ENCODE results near the gene FLVCR2.

The FLVCR2 gene

GRCh38 chr14:75626863-75627262 lies 48.4 kb downstream of the FLVCR2 start (continued):
- TF ChIP-seq ZNF37A (tag by site-specific recombination; IDR thresholded peaks at IDR 0.05) (no peak), ZSCAN5A (tag by site-specific recombination; IDR thresholded peaks at IDR 0.05) (no peak), ZNF10 (tag by site-specific recombination; IDR thresholded peaks at IDR 0.05) (no peak), ZNF394 (tag by site-specific recombination; IDR thresholded peaks at IDR 0.05; ENCODE audit: borderline replicate concordance) (no peak), SP3 (tag by site-specific recombination; IDR thresholded peaks at IDR 0.05) (no peak)

GRCh38 chr14:75627406-75627805 lies 49.0 kb downstream of the FLVCR2 start:
- CTCF ChIA-PET, result no interaction called here
- Histone ChIP-seq H3K4me3 (ENCODE audit: low read depth, low read length) (no peak overlapping the region), H3K4me1 (ENCODE audit: control insufficient read depth, insufficient read depth, low read length) (no peaks in the 10 kb centered on the region), H3K9me3 (ENCODE audit: control insufficient read depth, insufficient read depth, low read depth, low read length) (no peaks in the 10 kb centered on the region), H3K36me3 (ENCODE audit: control insufficient read depth in 2 of 2, insufficient read depth in 1 of 2, low read length in 2 of 2) (no peaks in the 10 kb centered on the region), H3K27ac (ENCODE audit: extremely low read depth, low read depth, low read length) (no peak overlapping the region)
- no peak for TF ChIP-seq ZNF660 (tag by site-specific recombination; IDR thresholded peaks at IDR 0.05)
- no peak for TF ChIP-seq GLI4 (tag by site-specific recombination; IDR thresholded peaks at IDR 0.05)
- no peak for TF ChIP-seq ZIC2 (tag by site-specific recombination; IDR thresholded peaks at IDR 0.05)
- TF ChIP-seq ZNF18 (tag by site-specific recombination; IDR thresholded peaks at IDR 0.05), result no peak
- TF ChIP-seq ZNF707 (tag by site-specific recombination; IDR thresholded peaks at IDR 0.05), result no peak
- TF ChIP-seq ZNF558 (tag by site-specific recombination; IDR thresholded peaks at IDR 0.05), result no peak
- no peak for TF ChIP-seq ZNF585B (tag by site-specific recombination; IDR thresholded peaks at IDR 0.05)
- TF ChIP-seq ZNF362 (tag by site-specific recombination; IDR thresholded peaks at IDR 0.05), result no peak
- POLR2A ChIA-PET, result no interaction called here

GRCh38 chr14:75628816-75629215 lies 50.4 kb downstream of the FLVCR2 start:
- ChIA-PET POLR2A (interaction anchor here (0.6 to 1.3 kb wide), 2 partner anchors 8 to 32 kb away, joined by 3 read pairs; no protein-coding TSS in a partner anchor), CTCF (no interaction called here)
- Histone ChIP-seq H3K4me1 (ENCODE audit: control insufficient read depth, insufficient read depth, low read length) (no peaks in the 10 kb centered on the region), H3K36me3 (ENCODE audit: control insufficient read depth in 2 of 2, insufficient read depth in 1 of 2, low read length in 2 of 2) (no peaks in the 10 kb centered on the region), H3K27ac (ENCODE audit: extremely low read depth, low read depth, low read length) (no peak overlapping the region), H3K9me3 (ENCODE audit: control insufficient read depth, insufficient read depth, low read depth, low read length) (no peaks in the 10 kb centered on the region), H3K4me3 (ENCODE audit: low read depth, low read length) (no peak overlapping the region)
- TF ChIP-seq KLF8 (tag by site-specific recombination; IDR thresholded peaks at IDR 0.05) (no peak), ZFP41 (tag by site-specific recombination; IDR thresholded peaks at IDR 0.05; ENCODE audit: borderline replicate concordance) (no peak), ZSCAN5A (tag by site-specific recombination; IDR thresholded peaks at IDR 0.05) (no peak), GLI2 (tag by site-specific recombination; IDR thresholded peaks at IDR 0.05; ENCODE audit: borderline replicate concordance, low read depth) (no peak), ZNF2 (tag by site-specific recombination; IDR thresholded peaks at IDR 0.05) (no peak), ZNF223 (tag by site-specific recombination; IDR thresholded peaks at IDR 0.05) (no peak), PBX3 (CRISPR knock-in tag; IDR thresholded peaks at IDR 0.05) (no peak), SCRT1 (tag by site-specific recombination; IDR thresholded peaks at IDR 0.05; ENCODE audit: borderline replicate concordance) (no peak), REST (tag by site-specific recombination; IDR thresholded peaks at IDR 0.05) (no peak), ZNF18 (tag by site-specific recombination; IDR thresholded peaks at IDR 0.05) (no peak), ZNF292 (tag by site-specific recombination; IDR thresholded peaks at IDR 0.05; ENCODE audit: borderline replicate concordance, low read depth) (no peak)

Data from HEK293 (cell line).